Left lung (tissue), 10 donors: ENCODE results near the gene STAU1. TPM values are rescaled to one million over a fixed set of nuclear protein-coding genes. Genes with fewer than 3 reads are reported as not detected.
"Not testable (repeated sequence)": the region's sequence is repeated elsewhere in the genome, so short reads cannot be mapped to it uniquely, and the experiment has no call there.

Source experiments
- ATAC-seq: fragments of 200-7000 bp; cut with Tn5 transposase; one replicate; pipeline ENCODE4 v1.9.1; 2020; ENCODE audit warnings: moderate library complexity
- DNase-seq, 4 donors: peaks; one replicate each; pipeline ENCODE4 v3.0.0-alpha.2; 2013 to 2020
- H3K27ac ChIP-seq, 2 donors: fragments of 200-600 bp; sonication (generic) in 1 of 2; one replicate each; pipeline versions ENCODE4 v1.5.0 to v1.8.0; 2020 to 2021
- H3K27me3 ChIP-seq, 2 donors: fragments of 200-600 bp; sonication (generic) in 1 of 2; one replicate each; pipeline versions ENCODE4 v1.5.0 to v1.8.0; 2020 to 2021
- H3K36me3 ChIP-seq, 2 donors: fragments of 200-600 bp; sonication (generic) in 1 of 2; one replicate each; pipeline versions ENCODE4 v1.5.0 to v1.8.0; 2020 to 2021
- H3K4me1 ChIP-seq, 2 donors: fragments of 200-600 bp; one replicate each; pipeline ENCODE4 v1.8.0; 2021
- H3K4me3 ChIP-seq, 2 donors: fragments of 200-600 bp; sonication (generic) in 1 of 2; one replicate each; pipeline versions ENCODE4 v1.5.0 to v1.8.0; 2020 to 2021; ENCODE audit warnings: mild to moderate bottlenecking in 1 of 2
- H3K9me3 ChIP-seq, 2 donors: fragments of 200-600 bp; sonication (generic) in 1 of 2; one replicate each; pipeline versions ENCODE4 v1.5.0 to v1.8.0; 2020 to 2021
- CTCF ChIP-seq, 2 donors: fragments of 200-600 bp; sonication (generic) in 1 of 2; IDR thresholded peaks; one replicate each; pipeline versions ENCODE4 v1.5.0 to v1.8.0; 2021; ENCODE audit warnings: antibody characterized with exemption in 2 of 2
- intact Hi-C, 2 donors: fragments of 100-400 bp; cut with DNase I; formaldehyde crosslinking; loops; one replicate each; pipeline versions ENCODE4 v1.11.2 to v1.14.2; 2022
- polyA plus RNA-seq, 6 donors: library from polyadenylated mRNA; unstranded; fragments of 120-200 nt; gene quantifications; one replicate each; pipeline ENCODE4 v1.2.1, GENCODE V29; 2013; ENCODE audit not compliant: insufficient read length in 6 of 6
- total RNA-seq, 2 donors: library from RNA; stranded (reverse); fragmentation: NEBNext Ultra II Directional; extraction: Animal tissue kit (Norgen Biotek cat#: 25700); gene quantifications; one replicate each; pipeline ENCODE4 v1.2.1, GENCODE V29; 2021
- donor health status: DM: no; HTN: yes; CAD: no.
- donor health status: DM: no; HTN: no; CAD: no.

STAU1 gene
- total and polyA plus RNA-seq, 8 donors = 68.6 to 103 (median 98.5) TPM

GRCh38 chr20:49138431-49138830 lies 49.7 kb downstream of the STAU1 start:
- H3K36me3 ChIP-seq = peaks cover 0 to 64% of the 10 kb centered on the region in 2 donors

GRCh38 chr20:49136817-49137571 lies 51.1 kb downstream of the STAU1 start:
- DNase-seq (no peak), ATAC-seq (no peak)
- Histone ChIP-seq H3K27ac (no peak overlapping the region), H3K4me1 (peaks cover 0 to 15% of the 10 kb centered on the region in 2 donors), H3K27me3 (no peaks in the 10 kb centered on the region), H3K4me3 (no peak overlapping the region), H3K36me3 (peaks cover 0 to 65% of the 10 kb centered on the region in 2 donors), H3K9me3 (no peaks in the 10 kb centered on the region)
- no peak for TF ChIP-seq CTCF (IDR thresholded peaks at IDR 0.05)
- intact Hi-C loops = no loop called here

More at GRCh38 chr20:49138431-49138830, 49.7 kb downstream of the STAU1 start:
- no peak for DNase-seq
- H3K9me3 ChIP-seq = no peaks in the 10 kb centered on the region
- peaks cover 0 to 15% of the 10 kb centered on the region in 2 donors for H3K4me1 ChIP-seq
- no peaks in the 10 kb centered on the region for H3K27me3 ChIP-seq
- no peak overlapping the region for H3K4me3 ChIP-seq
- intact Hi-C loops = no loop called here
- no peak for ATAC-seq
- H3K27ac ChIP-seq = no peak overlapping the region
- no peak for TF ChIP-seq CTCF (IDR thresholded peaks at IDR 0.05)

GRCh38 chr20:49134797-49135196 lies 53.3 kb downstream of the STAU1 start:
- H3K4me3 ChIP-seq, H3K9me3 ChIP-seq, DNase-seq, H3K27me3 ChIP-seq, H3K4me1 ChIP-seq, ATAC-seq, H3K27ac ChIP-seq: not testable (repeated sequence)
- intact Hi-C loops = loop anchor here in 1 of 2 donors (5.0 kb wide), 1 partner anchor 83 kb away; the partner anchor contains the start of gene DDX27
- peaks cover 0 to 78% of the 10 kb centered on the region in 2 donors for H3K36me3 ChIP-seq

- peaks cover 0 to 70% of the 10 kb centered on the region in 2 donors for H3K36me3 ChIP-seq
- ATAC-seq = no peak
- no peak overlapping the region for H3K27ac ChIP-seq
- H3K4me1 ChIP-seq = no peaks in the 10 kb centered on the region
- no peaks in the 10 kb centered on the region for H3K27me3 ChIP-seq
- no peak overlapping the region for H3K4me3 ChIP-seq
- intact Hi-C loops = loop anchor here in 1 of 2 donors (5.0 kb wide), 1 partner anchor 84 kb away; the partner anchor contains the start of gene DDX27
- TF ChIP-seq CTCF (IDR thresholded peaks at IDR 0.05) = no peak
- DNase-seq = no peak
- H3K9me3 ChIP-seq = no peaks in the 10 kb centered on the region
These were observed 54.6 kb downstream of the STAU1 start for GRCh38 chr20:49133571-49133970.

GRCh38 chr20:49132995-49133478 lies 55.1 kb downstream of the STAU1 start:
- peak; percentile 91 for ATAC-seq

More at GRCh38 chr20:49132995-49133478, 55.1 kb downstream of the STAU1 start:
- DNase-seq = peak in 2 of 4 donors; percentile 66 to 79
- Histone ChIP-seq H3K9me3 (no peaks in the 10 kb centered on the region), H3K27ac (no peak overlapping the region), H3K27me3 (no peaks in the 10 kb centered on the region), H3K4me1 (no peaks in the 10 kb centered on the region), H3K4me3 (no peak overlapping the region), H3K36me3 (peaks cover 0 to 74% of the 10 kb centered on the region in 2 donors)
- TF ChIP-seq CTCF (IDR thresholded peaks at IDR 0.05) = peak; percentile 44 to 46
- intact Hi-C loops = loop anchor here in 1 of 2 donors (5.0 kb wide), 1 partner anchor 84 kb away; the partner anchor contains the start of gene DDX27
